Colonic mucosa (tissue), 4 donors: ENCODE data around the gene MLLT3. TPM values are rescaled to one million over a fixed set of nuclear protein-coding genes. Genes with fewer than 3 reads are reported as not detected.

Source experiments
- DNase-seq: peaks from one replicate; pipeline ENCODE4 v3.0.0-alpha.2; 2020
- H3K27ac ChIP-seq: fragments of 200-600 bp; one replicate; pipeline ENCODE4 v1.8.0; 2021
- H3K27me3 ChIP-seq: fragments of 200-600 bp; one replicate; pipeline ENCODE4 v1.8.0; 2021
- H3K36me3 ChIP-seq: fragments of 200-600 bp; one replicate; pipeline ENCODE4 v1.8.0; 2021
- H3K4me1 ChIP-seq: fragments of 200-600 bp; one replicate; pipeline ENCODE4 v1.8.0; 2021; ENCODE audit warnings: mild to moderate bottlenecking
- H3K4me3 ChIP-seq: fragments of 200-600 bp; one replicate; pipeline ENCODE4 v1.8.0; 2021
- H3K9ac ChIP-seq, 2 donors: one replicate each; pipeline ENCODE4 v1.7.0; 2013; ENCODE audit warnings: control low read depth in 2 of 2, low read depth in 2 of 2, low read length in 2 of 2
- H3K9me3 ChIP-seq: fragments of 200-600 bp; one replicate; pipeline ENCODE4 v1.8.0; 2021
- intact Hi-C: fragments of 100-400 bp; cut with DNase I; formaldehyde crosslinking; loops from one replicate; pipeline ENCODE4 v1.14.1; 2022
- total RNA-seq, 2 donors: library from RNA; stranded (reverse); fragmentation: NEBNext Ultra II Directional in 1 of 2; extraction: Animal tissue kit (Norgen Biotek cat#: 25700) in 1 of 2; gene quantifications; one replicate each; pipeline ENCODE4 v1.2.1, GENCODE V29; 2021
- TF ChIP-seq, protein P1 (sequence below): fragments of 200-600 bp; IDR thresholded peaks from one replicate; pipeline ENCODE4 v1.8.0; 2022; ENCODE audit warnings: antibody characterized with exemption, mild to moderate bottlenecking
- donor health status: healthy.
- donor health status: DM: no; HTN: no; CAD: no.
- donor health status: DM: no; HTN: no; CAD: no.

MLLT3 gene
- total RNA-seq, 2 donors from 2014 or later: 44.6 to 65.2 TPM

DNA sequence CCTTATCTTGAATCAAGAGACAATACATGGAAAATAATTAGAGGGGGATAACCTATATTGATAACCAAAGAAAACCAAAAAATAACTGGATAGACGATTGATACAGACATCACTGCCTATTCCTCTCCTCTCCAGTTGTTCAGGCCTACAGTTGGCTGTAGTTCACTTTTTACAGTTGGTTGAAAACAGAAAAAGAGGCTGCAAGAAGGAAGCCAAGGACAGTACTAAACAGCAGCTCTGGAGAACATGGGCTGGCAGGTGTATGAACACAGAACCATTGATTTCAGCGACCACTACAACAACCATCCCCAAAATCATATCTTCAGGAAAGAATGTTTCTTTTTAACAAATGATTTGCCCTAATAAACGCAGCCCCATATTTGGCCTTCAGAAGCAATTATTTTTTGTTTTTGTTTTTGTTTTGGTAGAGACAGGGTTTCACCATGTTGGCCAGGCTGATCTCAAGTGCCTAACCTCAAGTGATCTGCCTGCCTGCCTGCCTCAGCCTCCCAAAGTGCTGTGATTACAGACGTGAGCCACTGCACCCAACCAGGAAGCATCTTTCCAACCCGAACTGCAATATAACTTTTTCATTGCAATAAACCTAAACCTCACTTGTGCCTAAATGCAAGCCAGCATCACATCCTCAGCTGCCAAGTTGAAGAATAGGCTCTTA is 64.3 kb downstream of the MLLT3 start:
- intact Hi-C loops: no loop called here
- H3K27ac ChIP-seq: peak overlapping the region; percentile 32
- peaks cover 22% of the 10 kb centered on the region for H3K4me1 ChIP-seq
- H3K36me3 ChIP-seq: no peaks in the 10 kb centered on the region
- H3K9me3 ChIP-seq: no peaks in the 10 kb centered on the region
- no peak overlapping the region for H3K4me3 ChIP-seq
- no peaks in the 10 kb centered on the region for H3K27me3 ChIP-seq
- no peak overlapping the region for H3K9ac ChIP-seq
- peak; percentile 58 for DNase-seq
- TF ChIP-seq, protein P1, sequence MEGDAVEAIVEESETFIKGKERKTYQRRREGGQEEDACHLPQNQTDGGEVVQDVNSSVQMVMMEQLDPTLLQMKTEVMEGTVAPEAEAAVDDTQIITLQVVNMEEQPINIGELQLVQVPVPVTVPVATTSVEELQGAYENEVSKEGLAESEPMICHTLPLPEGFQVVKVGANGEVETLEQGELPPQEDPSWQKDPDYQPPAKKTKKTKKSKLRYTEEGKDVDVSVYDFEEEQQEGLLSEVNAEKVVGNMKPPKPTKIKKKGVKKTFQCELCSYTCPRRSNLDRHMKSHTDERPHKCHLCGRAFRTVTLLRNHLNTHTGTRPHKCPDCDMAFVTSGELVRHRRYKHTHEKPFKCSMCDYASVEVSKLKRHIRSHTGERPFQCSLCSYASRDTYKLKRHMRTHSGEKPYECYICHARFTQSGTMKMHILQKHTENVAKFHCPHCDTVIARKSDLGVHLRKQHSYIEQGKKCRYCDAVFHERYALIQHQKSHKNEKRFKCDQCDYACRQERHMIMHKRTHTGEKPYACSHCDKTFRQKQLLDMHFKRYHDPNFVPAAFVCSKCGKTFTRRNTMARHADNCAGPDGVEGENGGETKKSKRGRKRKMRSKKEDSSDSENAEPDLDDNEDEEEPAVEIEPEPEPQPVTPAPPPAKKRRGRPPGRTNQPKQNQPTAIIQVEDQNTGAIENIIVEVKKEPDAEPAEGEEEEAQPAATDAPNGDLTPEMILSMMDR: no peak

DNA sequence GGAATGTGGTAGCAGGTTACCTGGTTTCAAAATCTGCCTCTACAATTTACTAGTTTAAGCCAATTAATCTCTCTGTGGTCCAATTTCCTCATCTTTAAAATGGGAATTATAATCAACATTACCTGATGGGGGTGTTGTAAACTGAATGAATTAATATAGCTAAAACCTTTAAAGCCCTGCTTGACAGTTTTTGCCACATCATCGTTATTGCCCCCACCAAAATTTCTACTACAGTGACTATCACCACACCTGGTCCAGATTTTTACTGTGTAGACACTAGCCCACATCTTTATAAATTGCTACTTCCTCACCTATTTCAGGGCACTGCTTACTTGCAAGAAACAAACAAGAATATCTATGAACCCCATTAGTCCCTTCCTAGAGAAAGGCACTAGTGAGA is 65.0 kb downstream of the MLLT3 start:
- H3K4me3 ChIP-seq: no peak overlapping the region
- no peaks in the 10 kb centered on the region for H3K36me3 ChIP-seq
- H3K9ac ChIP-seq: no peak overlapping the region
- peaks cover 22% of the 10 kb centered on the region for H3K4me1 ChIP-seq
- no peak overlapping the region for H3K27ac ChIP-seq
- TF ChIP-seq, protein P1: no peak
- no peaks in the 10 kb centered on the region for H3K9me3 ChIP-seq
- no peak for DNase-seq
- no peaks in the 10 kb centered on the region for H3K27me3 ChIP-seq
- intact Hi-C loops: no loop called here

GRCh38 chr9:20553558-20554149 is 68.6 kb downstream of the MLLT3 start:
- no peak overlapping the region for H3K4me3 ChIP-seq
- no peak for DNase-seq
- intact Hi-C loops: no loop called here
- peaks cover 17% of the 10 kb centered on the region for H3K4me1 ChIP-seq
- TF ChIP-seq, protein P1: no peak
- peak overlapping the region in 1 of 2 donors; percentile 43 for H3K9ac ChIP-seq
- H3K9me3 ChIP-seq: no peaks in the 10 kb centered on the region
- H3K27ac ChIP-seq: peak overlapping the region; percentile 80
- no peaks in the 10 kb centered on the region for H3K27me3 ChIP-seq
- H3K36me3 ChIP-seq: no peaks in the 10 kb centered on the region

GRCh38 chr9:20552874-20553557 is 69.3 kb downstream of the MLLT3 start:
- Histone ChIP-seq H3K36me3 (no peaks in the 10 kb centered on the region), H3K27me3 (no peaks in the 10 kb centered on the region), H3K9ac (peak overlapping the region in 1 of 2 donors; percentile 43), H3K4me1 (peaks cover 11% of the 10 kb centered on the region), H3K27ac (peak overlapping the region; percentile 80), H3K4me3 (no peak overlapping the region), H3K9me3 (no peaks in the 10 kb centered on the region)
- TF ChIP-seq, protein P1: no peak
- no peak for DNase-seq
- intact Hi-C loops: no loop called here

GRCh38 chr9:20551835-20552234 is 70.5 kb downstream of the MLLT3 start:
- Histone ChIP-seq H3K36me3 (no peaks in the 10 kb centered on the region), H3K27me3 (no peaks in the 10 kb centered on the region), H3K27ac (peak overlapping the region; percentile 80), H3K4me1 (peaks cover 11% of the 10 kb centered on the region), H3K9me3 (no peaks in the 10 kb centered on the region), H3K9ac (peak overlapping the region in 1 of 2 donors; percentile 76), H3K4me3 (no peak overlapping the region)
- TF ChIP-seq, protein P1: no peak
- peak; percentile 69 for DNase-seq
- intact Hi-C loops: no loop called here
